Suppressor macrophage (primary cell): ENCODE data around the gene UBQLNL.

Source experiments
- DNase-seq, 4 experiments: peaks; one replicate each; pipeline ENCODE4 v3.0.0-alpha.2; 2020 to 2022
- total RNA-seq, 17 experiments: gene quantifications; one replicate each; lab custom pipeline; 2026; ENCODE audit warnings: mixed read lengths in 6 of 17, inconsistent platforms in 3 of 17; lab: John Stamatoyannopoulos, UW

The UBQLNL gene
- total RNA-seq: 0 to 1.3 (median 0.11) reads per million in 17 experiments

- no peak for DNase-seq
These were observed at the start of gene UBQLNL for GRCh38 chr11:5516599-5516998. Gene UBQLNL, minus strand, starts transcription at chr11:5516699. Its CDS starts 258 bp downstream, at chr11:5516441.

GRCh38 chr11:5564259-5565019 lies 47.9 kb upstream of the UBQLNL start:
- DNase-seq: peak in 1 of 4 experiments; percentile 8

GRCh38 chr11:5557751-5558150 lies 41.3 kb upstream of the UBQLNL start:
- DNase-seq: no peak

GRCh38 chr11:5556596-5557188 lies 40.2 kb upstream of the UBQLNL start:
- DNase-seq: no peak

- no peak for DNase-seq
These were observed 36.8 kb upstream of the UBQLNL start for GRCh38 chr11:5553343-5553742.

- DNase-seq: no peak
These were observed 34.1 kb upstream of the UBQLNL start for GRCh38 chr11:5550440-5551095.

- no peak for DNase-seq
These were observed 31.9 kb upstream of the UBQLNL start, which contains the start of gene OR52H1 for GRCh38 chr11:5548440-5548839. Gene OR52H1, minus strand, starts transcription at chr11:5548540. Its CDS starts 3,035 bp downstream, at chr11:5545505.

- DNase-seq: no peak
These were observed 31.5 kb upstream of the UBQLNL start for GRCh38 chr11:5547982-5548381.

GRCh38 chr11:5546457-5546856 lies 30.0 kb upstream of the UBQLNL start:
- no peak for DNase-seq

- DNase-seq: no peak
These were observed 24.9 kb upstream of the UBQLNL start for GRCh38 chr11:5541427-5541826.

GRCh38 chr11:5536482-5536881 lies 20.0 kb upstream of the UBQLNL start:
- DNase-seq: no peak

- peak; percentile 4 to 46 (median 20) for DNase-seq
These were observed 17.5 kb upstream of the UBQLNL start for GRCh38 chr11:5534046-5534445.

- DNase-seq: no peak
These were observed 14.7 kb upstream of the UBQLNL start for GRCh38 chr11:5531053-5531831.

- DNase-seq: no peak
These were observed 12.0 kb upstream of the UBQLNL start for GRCh38 chr11:5528495-5528894.

GRCh38 chr11:5527716-5528115 lies 11.2 kb upstream of the UBQLNL start:
- DNase-seq: no peak

- no peak for DNase-seq
These were observed 8.3 kb upstream of the UBQLNL start for GRCh38 chr11:5524756-5525155.

GRCh38 chr11:5522308-5522707 lies 5.8 kb upstream of the UBQLNL start:
- no peak for DNase-seq

- DNase-seq: no peak
These were observed 5.0 kb upstream of the UBQLNL start for GRCh38 chr11:5521540-5521939.

GRCh38 chr11:5514841-5515240 lies 1.7 kb downstream of the UBQLNL start:
- DNase-seq: no peak

- no peak for DNase-seq
These were observed 6.7 kb downstream of the UBQLNL start, which contains the start of gene UBQLN3 for GRCh38 chr11:5509803-5510202. Gene UBQLN3, minus strand, starts transcription at chr11:5509957. Its CDS starts 399 bp downstream, at chr11:5509558.

GRCh38 chr11:5508605-5509004 lies 7.9 kb downstream of the UBQLNL start:
- no peak for DNase-seq

- DNase-seq: no peak
These were observed 8.6 kb downstream of the UBQLNL start for GRCh38 chr11:5507933-5508305.
